Panc1 (cell line): ENCODE data around the gene STARD7. TPM values are rescaled to one million over a fixed set of nuclear protein-coding genes. Genes with fewer than 3 reads are reported as not detected.

Experiments
- ATAC-seq: fragments of 200-7000 bp; cut with Tn5 transposase; 2 replicates; pipeline ENCODE4 v1.9.1; 2020; ENCODE audit warnings: mild to moderate bottlenecking, moderate library complexity
- BruUV-seq: library from RNA; stranded (reverse); fragments of 400-500 nt; replicated peaks from 2 replicates; lab custom pipeline; 2021; lab: Mats Ljungman, UMichigan
- CTCF ChIA-PET: fragments of 300-600 bp; sonication (Branson Sonifier 250); formaldehyde crosslinking; loops from one replicate; lab custom pipeline; 2022; ENCODE audit warnings: antibody characterized with exemption; lab: Charles Lee
- POLR2A ChIA-PET: fragments of 300-600 bp; sonication (Branson Sonifier 250); formaldehyde crosslinking; loops from one replicate; lab custom pipeline; 2022; ENCODE audit warnings: antibody characterized with exemption; lab: Charles Lee
- DNase-seq: peaks from one replicate; pipeline ENCODE4 v3.0.0-alpha.2; 2010; ENCODE audit warnings: low read depth, low spot score
- H3K27ac ChIP-seq: 2 replicates; pipeline ENCODE4 v1.5.1; 2011; ENCODE audit warnings: mild to moderate bottlenecking, low read length, inconsistent platforms
- H3K27me3 ChIP-seq: fragments of 200-500 bp; sonication (Bioruptor generic); 2 replicates; pipeline ENCODE4 v1.6.0; 2014; ENCODE audit warnings: low read length, inconsistent platforms; ENCODE audit not compliant: control insufficient read depth, insufficient read depth
- H3K36me3 ChIP-seq: fragments of 200-500 bp; sonication (Bioruptor generic); 2 replicates; pipeline ENCODE4 v1.5.1; 2014; ENCODE audit warnings: inconsistent platforms, mild to moderate bottlenecking, low read length, moderate library complexity; ENCODE audit not compliant: control insufficient read depth, insufficient read depth
- H3K4me1 ChIP-seq: 2 replicates; pipeline ENCODE4 v1.5.1; 2011; ENCODE audit warnings: inconsistent platforms, mild to moderate bottlenecking, low read length, moderate library complexity; ENCODE audit not compliant: control insufficient read depth, insufficient read depth
- H3K4me3 ChIP-seq, 2 experiments: 2 replicates each; pipeline ENCODE4 v1.5.1; 2011 to 2012; ENCODE audit warnings: low read depth in 2 of 2, low read length in 2 of 2, mild to moderate bottlenecking in 2 of 2, inconsistent platforms in 1 of 2, moderate library complexity in 1 of 2
- H3K9me3 ChIP-seq: fragments of 200-500 bp; sonication (Bioruptor generic); 2 replicates; pipeline ENCODE4 v1.5.1; 2014; ENCODE audit warnings: low read depth, mild to moderate bottlenecking, inconsistent platforms, low read length, moderate library complexity; ENCODE audit not compliant: control insufficient read depth, insufficient read depth
- CTCF ChIP-seq: fragments of 450-650 bp; IDR thresholded peaks from 2 replicates; pipeline ENCODE4 v1.5.1; 2017; ENCODE audit warnings: mild to moderate bottlenecking
- POLR2AphosphoS5 ChIP-seq: IDR thresholded peaks from 2 replicates; pipeline ENCODE4 v1.6.1; 2012; ENCODE audit warnings: mild to moderate bottlenecking, low read depth, low read length, moderate library complexity
- SIN3A ChIP-seq: IDR thresholded peaks from 2 replicates; pipeline ENCODE4 v1.6.1; 2012; ENCODE audit warnings: low read depth, mild to moderate bottlenecking, low read length, moderate library complexity, borderline replicate concordance; ENCODE audit not compliant: insufficient read depth
- TCF7L2 ChIP-seq: IDR thresholded peaks from 2 replicates; pipeline ENCODE4 v1.6.1; 2011; ENCODE audit warnings: mild to moderate bottlenecking, low read depth, low read length, inconsistent platforms
- in situ Hi-C: cut with HindIII; loops from 2 replicates; pipeline ENCODE4 v1.10.0; 2016; ENCODE audit warnings: low sequenced_read_pairs, low pct_unique_long_range_greater_than_20kb
- intact Hi-C: fragments of 100-400 bp; cut with micrococcal nuclease; formaldehyde crosslinking; loops from one replicate; pipeline ENCODE4 v1.10.0; 2022; ENCODE audit not compliant: unreplicated experiment
- total RNA-seq: library from RNA; stranded (reverse); gene quantifications from one replicate; pipeline ENCODE4 v1.2.1, GENCODE V29; 2021; ENCODE audit not compliant: unreplicated experiment
- TF ChIP-seq, protein P1 (sequence below), 2 experiments: IDR thresholded peaks; 2 replicates each; pipeline ENCODE4 v1.6.1; 2011 to 2012; ENCODE audit warnings: low read depth in 2 of 2, control low read depth in 1 of 2, low read length in 1 of 2, mild to moderate bottlenecking in 1 of 2, moderate library complexity in 1 of 2; ENCODE audit not compliant: insufficient read depth in 1 of 2

Gene STARD7
- total RNA-seq, 1 experiment from 2014 or later: 133 TPM

- POLR2A ChIA-PET: no interaction called here
- intact Hi-C loops (no loop called here), in situ Hi-C loops (no loop called here)
- CTCF ChIA-PET: no interaction called here
- no TSS peak for BruUV-seq
- DNase-seq (no peak), ATAC-seq (no peak)
- peaks cover 9% of the 10 kb centered on the region; the same call in 1 of the 2 replicates for H3K36me3 ChIP-seq
- TF ChIP-seq POLR2AphosphoS5: no peak
- no peak for TF ChIP-seq TCF7L2
- no peak for TF ChIP-seq CTCF
- TF ChIP-seq SIN3A: no peak
- TF ChIP-seq, protein P1, sequence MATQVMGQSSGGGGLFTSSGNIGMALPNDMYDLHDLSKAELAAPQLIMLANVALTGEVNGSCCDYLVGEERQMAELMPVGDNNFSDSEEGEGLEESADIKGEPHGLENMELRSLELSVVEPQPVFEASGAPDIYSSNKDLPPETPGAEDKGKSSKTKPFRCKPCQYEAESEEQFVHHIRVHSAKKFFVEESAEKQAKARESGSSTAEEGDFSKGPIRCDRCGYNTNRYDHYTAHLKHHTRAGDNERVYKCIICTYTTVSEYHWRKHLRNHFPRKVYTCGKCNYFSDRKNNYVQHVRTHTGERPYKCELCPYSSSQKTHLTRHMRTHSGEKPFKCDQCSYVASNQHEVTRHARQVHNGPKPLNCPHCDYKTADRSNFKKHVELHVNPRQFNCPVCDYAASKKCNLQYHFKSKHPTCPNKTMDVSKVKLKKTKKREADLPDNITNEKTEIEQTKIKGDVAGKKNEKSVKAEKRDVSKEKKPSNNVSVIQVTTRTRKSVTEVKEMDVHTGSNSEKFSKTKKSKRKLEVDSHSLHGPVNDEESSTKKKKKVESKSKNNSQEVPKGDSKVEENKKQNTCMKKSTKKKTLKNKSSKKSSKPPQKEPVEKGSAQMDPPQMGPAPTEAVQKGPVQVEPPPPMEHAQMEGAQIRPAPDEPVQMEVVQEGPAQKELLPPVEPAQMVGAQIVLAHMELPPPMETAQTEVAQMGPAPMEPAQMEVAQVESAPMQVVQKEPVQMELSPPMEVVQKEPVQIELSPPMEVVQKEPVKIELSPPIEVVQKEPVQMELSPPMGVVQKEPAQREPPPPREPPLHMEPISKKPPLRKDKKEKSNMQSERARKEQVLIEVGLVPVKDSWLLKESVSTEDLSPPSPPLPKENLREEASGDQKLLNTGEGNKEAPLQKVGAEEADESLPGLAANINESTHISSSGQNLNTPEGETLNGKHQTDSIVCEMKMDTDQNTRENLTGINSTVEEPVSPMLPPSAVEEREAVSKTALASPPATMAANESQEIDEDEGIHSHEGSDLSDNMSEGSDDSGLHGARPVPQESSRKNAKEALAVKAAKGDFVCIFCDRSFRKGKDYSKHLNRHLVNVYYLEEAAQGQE (IDR thresholded peaks at IDR 0.05; ENCODE audit: insufficient read depth in 1 of 2, low read depth in 2 of 2, low read length in 1 of 2): no peak
- H3K9me3 ChIP-seq: no peaks in the 10 kb centered on the region
- H3K27me3 ChIP-seq: no peaks in the 10 kb centered on the region
- H3K4me3 ChIP-seq: no peak overlapping the region
- H3K27ac ChIP-seq: no peak overlapping the region
- peaks cover 16% of the 10 kb centered on the region for H3K4me1 ChIP-seq
Observed at GRCh38 chr2:96198921-96199320, 9.7 kb downstream of the STARD7 start.

- Histone ChIP-seq H3K4me3 (no peak overlapping the region), H3K27me3 (no peaks in the 10 kb centered on the region), H3K9me3 (no peaks in the 10 kb centered on the region), H3K36me3 (peaks cover 19% of the 10 kb centered on the region), H3K4me1 (peaks cover 10% of the 10 kb centered on the region), H3K27ac (no peak overlapping the region)
- no peak for DNase-seq
- POLR2A ChIA-PET: no interaction called here
- TF ChIP-seq TCF7L2: no peak
- TF ChIP-seq, protein P1 (IDR thresholded peaks at IDR 0.05; ENCODE audit: insufficient read depth in 1 of 2, low read depth in 2 of 2, low read length in 1 of 2): no peak
- no peak for TF ChIP-seq CTCF
- TF ChIP-seq POLR2AphosphoS5: no peak
- TF ChIP-seq SIN3A: no peak
- in situ Hi-C loops: no loop called here
- CTCF ChIA-PET: no interaction called here
- no TSS peak for BruUV-seq
- ATAC-seq: no peak
- intact Hi-C loops: no loop called here
Observed at GRCh38 chr2:96197546-96198255, 10.9 kb downstream of the STARD7 start.
